Iris pigment epithelial cell (primary cell): ENCODE results near the gene GFOD2.
A peak's percentile ranks its signal among the peaks of the same experiment; 100 is the strongest.

Source experiments
- DNase-seq: peaks from one replicate; pipeline ENCODE4 v3.0.0-alpha.2; 2011; ENCODE audit warnings: low read depth

Gene GFOD2

DNA sequence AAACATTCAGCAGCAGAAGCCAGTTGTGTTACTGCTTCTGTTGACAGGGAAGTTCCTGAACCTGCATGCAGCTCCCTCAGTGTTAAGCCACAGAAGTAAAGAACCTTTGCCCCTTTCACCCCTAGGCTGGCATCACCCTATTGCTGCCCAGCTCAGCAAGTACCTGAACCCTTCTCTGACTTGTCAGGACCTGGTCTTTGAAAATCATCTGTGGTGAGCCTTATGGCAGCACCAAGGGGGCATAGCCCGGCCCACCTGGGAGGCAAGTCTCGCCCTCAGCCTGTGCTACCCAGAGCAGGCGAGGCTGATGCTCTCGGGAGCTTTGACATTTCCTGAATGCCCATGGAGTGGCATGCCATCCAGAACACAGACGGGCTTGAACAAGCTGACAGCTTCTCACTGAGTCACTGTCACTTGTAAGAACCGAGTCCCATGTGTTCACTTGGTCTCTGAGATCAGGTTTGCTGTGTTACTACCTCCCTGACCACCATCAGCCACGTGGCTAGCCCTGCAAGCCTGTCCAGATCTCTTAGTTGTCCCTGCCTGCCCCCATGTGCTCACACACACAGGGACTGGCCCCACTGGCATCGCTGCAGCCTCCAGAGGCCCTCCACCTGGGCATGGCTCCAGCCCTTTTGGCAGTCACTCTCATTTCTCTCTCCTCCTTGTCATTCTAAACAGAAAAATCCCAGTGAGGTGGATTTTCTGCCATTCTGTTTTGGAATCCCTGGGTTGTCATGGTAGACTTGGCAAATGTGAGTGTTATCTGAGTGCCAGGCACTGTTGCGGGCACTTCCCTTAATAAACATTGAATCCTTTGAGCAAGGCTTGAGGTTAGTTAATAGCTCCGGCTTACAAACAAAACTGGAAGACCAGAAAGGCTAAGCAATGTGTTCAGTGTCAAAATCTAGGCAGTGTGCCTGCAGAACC lies 77.1 kb downstream of the GFOD2 start:
- no peak for DNase-seq

DNA sequence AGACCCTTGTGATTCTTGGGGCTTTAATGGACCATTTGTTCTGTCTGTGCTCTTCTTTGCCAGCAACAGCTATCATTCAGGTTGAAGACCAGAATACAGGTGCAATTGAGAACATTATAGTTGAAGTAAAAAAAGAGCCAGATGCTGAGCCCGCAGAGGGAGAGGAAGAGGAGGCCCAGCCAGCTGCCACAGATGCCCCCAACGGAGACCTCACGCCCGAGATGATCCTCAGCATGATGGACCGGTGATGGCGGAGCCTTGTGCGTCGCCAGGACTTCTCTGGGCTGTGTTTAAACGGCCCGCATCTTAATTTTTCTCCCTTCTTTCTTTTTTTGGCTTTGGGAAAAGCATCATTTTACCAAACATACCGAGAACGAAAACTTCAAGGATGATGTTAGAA lies 81.5 kb downstream of the GFOD2 start:
- DNase-seq, result no peak

DNA sequence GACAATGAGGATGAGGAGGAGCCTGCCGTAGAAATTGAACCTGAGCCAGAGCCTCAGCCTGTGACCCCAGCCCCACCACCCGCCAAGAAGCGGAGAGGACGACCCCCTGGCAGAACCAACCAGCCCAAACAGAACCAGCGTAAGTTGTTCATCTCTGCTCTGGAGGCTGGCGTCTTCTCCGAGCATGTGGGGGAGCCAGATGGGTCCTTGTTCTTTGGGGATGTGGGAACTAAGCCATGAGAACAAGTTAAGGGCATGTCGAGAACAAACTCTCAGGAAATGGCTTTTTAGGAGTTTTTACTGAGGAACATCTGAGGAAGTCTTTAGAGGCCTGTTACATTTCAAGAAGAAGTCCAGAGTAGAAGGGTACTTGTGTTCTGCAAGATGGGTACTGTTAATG lies 82.4 kb downstream of the GFOD2 start:
- DNase-seq, result no peak

DNA sequence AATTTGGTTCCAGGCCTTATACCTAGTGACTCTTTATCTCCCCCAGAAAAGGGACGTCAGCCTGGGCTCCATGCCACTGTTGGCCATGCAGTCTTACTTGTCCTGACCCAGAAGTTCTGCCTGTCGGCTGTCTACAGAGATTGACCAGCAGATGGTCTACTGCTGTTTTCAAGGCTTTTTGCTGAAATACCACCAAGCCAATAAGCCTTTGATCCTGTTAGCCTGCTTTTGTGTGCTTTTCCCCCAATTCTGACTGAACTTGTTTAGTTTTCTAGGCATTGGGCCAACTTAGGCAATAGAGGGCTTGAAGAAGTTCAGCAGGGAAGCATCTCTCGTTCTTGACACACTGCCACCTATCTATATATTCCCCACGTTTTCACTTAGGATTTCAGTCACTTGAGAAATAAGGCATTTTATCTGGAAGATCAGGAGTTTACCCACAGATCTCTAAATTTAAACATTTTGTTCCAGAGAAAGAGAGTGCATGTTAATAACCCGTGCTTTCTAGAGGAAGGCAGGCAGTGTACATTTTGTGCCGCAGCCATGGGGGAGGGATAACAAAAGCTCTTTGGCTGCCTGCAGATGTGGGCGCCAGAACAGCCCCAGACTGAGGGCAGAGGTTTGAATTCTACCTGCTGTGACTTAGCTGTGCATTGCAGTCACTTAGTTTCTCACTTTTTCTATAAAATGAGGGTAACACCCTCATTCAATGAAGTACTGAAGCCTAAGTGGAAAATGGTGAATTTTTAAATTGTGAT lies 86.5 kb downstream of the GFOD2 start:
- DNase-seq, result peak; percentile 90

DNA sequence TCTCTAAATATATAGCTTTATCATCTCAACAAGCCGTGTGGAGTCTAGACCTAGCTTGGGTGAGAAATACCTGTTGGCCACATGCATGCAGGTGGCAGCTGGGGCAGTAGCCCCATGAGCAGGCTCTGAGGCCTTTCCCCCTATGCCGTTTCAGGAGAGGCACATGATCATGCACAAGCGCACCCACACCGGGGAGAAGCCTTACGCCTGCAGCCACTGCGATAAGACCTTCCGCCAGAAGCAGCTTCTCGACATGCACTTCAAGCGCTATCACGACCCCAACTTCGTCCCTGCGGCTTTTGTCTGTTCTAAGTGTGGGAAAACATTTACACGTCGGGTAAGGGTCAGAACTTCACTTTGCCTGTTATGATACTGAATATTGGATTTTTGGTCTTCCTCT lies 90.9 kb downstream of the GFOD2 start:
- DNase-seq, result no peak
